A549 (cell line): ENCODE results near the gene DLGAP5. TPM values are rescaled to one million over a fixed set of nuclear protein-coding genes. Genes with fewer than 3 reads are reported as not detected.

Experiments
- ATAC-seq, 2 experiments: fragments of 200-7000 bp in 1 of 2; fragments of >200 bp in 1 of 2; cut with Nextera tagmentation in 1 of 2; cut with Tn5 transposase in 1 of 2; 3 replicates each; pipeline versions ENCODE4 v1.8.0 to v1.9.1; 2018 to 2020; ENCODE audit warnings: mild to moderate bottlenecking in 1 of 2, moderate library complexity in 1 of 2
- CTCF ChIA-PET: fragments of 300-600 bp; sonication (Branson Sonifier 250); formaldehyde crosslinking; extraction: SDS; loops from one replicate; lab custom pipeline; 2021; ENCODE audit warnings: antibody characterized with exemption, inconsistent platforms; lab: Yijun Ruan, JAX
- POLR2A ChIA-PET: fragments of 350-600 bp; formaldehyde crosslinking; extraction: SDS; loops from one replicate; lab custom pipeline; 2021; ENCODE audit warnings: antibody characterized with exemption, inconsistent platforms; lab: Yijun Ruan, JAX
- DNase-seq, 2 experiments: peaks; one replicate each; pipeline versions ENCODE4 v3.0.0 to v3.0.0-alpha.2; 2011 to 2016; ENCODE audit warnings: low read depth in 1 of 2, low spot score in 1 of 2
- FAIRE-seq: peaks from 2 replicates; lab custom pipeline; 2011; peaks lifted over from hg19 to GRCh38; lab: Jason Lieb, UNC
- H3K27ac ChIP-seq, 2 experiments: fragments of >200 bp; sonication (Bioruptor Twin); formaldehyde crosslinking; 3 replicates each; pipeline ENCODE4 v1.5.1; 2016 to 2017
- H3K4me1 ChIP-seq: fragments of >200 bp; sonication (Bioruptor Twin); formaldehyde crosslinking; 3 replicates; pipeline ENCODE4 v1.6.1; 2016
- H3K4me2 ChIP-seq: fragments of >200 bp; sonication (Bioruptor Twin); formaldehyde crosslinking; 3 replicates; pipeline ENCODE4 v1.6.1; 2016
- H3K4me3 ChIP-seq: fragments of >200 bp; sonication (Bioruptor Twin); formaldehyde crosslinking; 3 replicates; pipeline ENCODE4 v1.5.1; 2016
- H3K9me3 ChIP-seq: fragments of >200 bp; sonication (Bioruptor Twin); formaldehyde crosslinking; 3 replicates; pipeline ENCODE4 v1.6.1; 2016
- ATOH8 ChIP-seq: fragments of 250-450 bp; sonication (Bioruptor Pico); IDR thresholded peaks from 2 replicates; pipeline ENCODE4 v1.5.0; 2020; ENCODE audit warnings: low read depth, mild to moderate bottlenecking, moderate library complexity
- BHLHE40 ChIP-seq: IDR thresholded peaks from 2 replicates; pipeline ENCODE4 v1.6.1; 2012; ENCODE audit warnings: low read depth, low read length, inconsistent platforms
- CHD2 ChIP-seq: fragments of 150-350 bp; IDR thresholded peaks from 2 replicates; pipeline ENCODE4 v1.6.1; 2014; ENCODE audit warnings: low read length; ENCODE audit not compliant: partially characterized antibody
- CHD4 ChIP-seq: fragments of 200-600 bp; sonication (generic); IDR thresholded peaks from 2 replicates; pipeline ENCODE4 v1.6.1; 2016; ENCODE audit warnings: antibody characterized with exemption, mild to moderate bottlenecking, borderline replicate concordance
- ELK1 ChIP-seq: fragments of 150-350 bp; IDR thresholded peaks from 2 replicates; pipeline ENCODE4 v1.6.1; 2014; ENCODE audit warnings: low read depth, mild to moderate bottlenecking, low read length
- FOSL2 ChIP-seq, 2 experiments: fragments of 450-650 bp in 1 of 2; fragments of >200 bp in 1 of 2; sonication (Bioruptor Twin) in 1 of 2; formaldehyde crosslinking; IDR thresholded peaks; 2 replicates each; pipeline versions ENCODE4 v1.5.0 to v1.6.1; 2016 to 2020; ENCODE audit warnings: mild to moderate bottlenecking in 1 of 2, moderate library complexity in 1 of 2
- HEYL ChIP-seq: fragments of 250-450 bp; sonication (Bioruptor Pico); IDR thresholded peaks from 2 replicates; pipeline ENCODE4 v1.8.0; 2021; ENCODE audit warnings: mild to moderate bottlenecking, moderate library complexity
- HOXB13 ChIP-seq: fragments of 250-450 bp; sonication (Bioruptor Pico); IDR thresholded peaks from 2 replicates; pipeline ENCODE4 v1.5.0; 2020; ENCODE audit warnings: low read depth, mild to moderate bottlenecking, moderate library complexity
- HOXB5 ChIP-seq: fragments of 250-450 bp; sonication (Bioruptor Pico); IDR thresholded peaks from 2 replicates; pipeline ENCODE4 v1.5.0; 2020; ENCODE audit warnings: mild to moderate bottlenecking, moderate library complexity
- JUN ChIP-seq, 2 experiments: fragments of >200 bp; sonication (Bioruptor Twin); formaldehyde crosslinking; IDR thresholded peaks; 2 replicates in 1 of 2; 3 replicates in 1 of 2; pipeline ENCODE4 v1.6.1; 2016 to 2017
- MAX ChIP-seq: IDR thresholded peaks from 2 replicates; pipeline ENCODE4 v1.6.1; 2012
- MYC ChIP-seq: IDR thresholded peaks from 2 replicates; pipeline ENCODE4 v1.6.1; 2012; ENCODE audit warnings: mild to moderate bottlenecking, inconsistent platforms, low read length, improper control_type of control experiment, borderline replicate concordance
- NR3C1 ChIP-seq: fragments of >200 bp; sonication (Bioruptor Twin); formaldehyde crosslinking; IDR thresholded peaks from 3 replicates; pipeline ENCODE4 v1.6.1; 2017
- PHF8 ChIP-seq: fragments of 200-600 bp; sonication (generic); IDR thresholded peaks from 2 replicates; pipeline ENCODE4 v1.6.1; 2016; ENCODE audit warnings: low read depth, mild to moderate bottlenecking, antibody characterized with exemption, moderate library complexity, borderline replicate concordance
- POLR2A ChIP-seq: IDR thresholded peaks from 2 replicates; pipeline ENCODE4 v1.6.1; 2012; ENCODE audit warnings: mild to moderate bottlenecking, low read length
- RAD21 ChIP-seq, 2 experiments: fragments of >200 bp in 1 of 2; sonication (Bioruptor Twin) in 1 of 2; formaldehyde crosslinking in 1 of 2; IDR thresholded peaks in 1 of 2; conservative IDR thresholded peaks in 1 of 2; 2 replicates in 1 of 2; 3 replicates in 1 of 2; pipeline ENCODE4 v1.6.1; 2012 to 2018; ENCODE audit warnings: inconsistent platforms in 1 of 2
- RFX5 ChIP-seq: fragments of 450-650 bp; IDR thresholded peaks from 2 replicates; pipeline ENCODE4 v1.7.1; 2014; ENCODE audit warnings: antibody characterized with exemption, mild to moderate bottlenecking, moderate library complexity
- RNF2 ChIP-seq: fragments of 200-600 bp; sonication (generic); IDR thresholded peaks from 2 replicates; pipeline ENCODE4 v1.6.1; 2016; ENCODE audit warnings: low read depth, mild to moderate bottlenecking, antibody characterized with exemption, moderate library complexity, borderline replicate concordance
- SMC3 ChIP-seq: fragments of >200 bp; sonication (Bioruptor Twin); formaldehyde crosslinking; IDR thresholded peaks from 3 replicates; pipeline ENCODE4 v1.6.1; 2018; ENCODE audit warnings: inconsistent platforms
- TP53 ChIP-seq: fragments of 250-450 bp; sonication (Bioruptor Pico); IDR thresholded peaks from 2 replicates; pipeline ENCODE4 v1.5.0; 2021; ENCODE audit warnings: mild to moderate bottlenecking, moderate library complexity
- WGBS: methylation state at CpG from one replicate; pipeline ENCODE4 v1.1.6; 2017; ENCODE audit errors: missing lambda C conversion rate; 5-methylcytosine and 5-hydroxymethylcytosine counted together
- polyA plus RNA-seq, 4 experiments: library from polyadenylated mRNA; depleted of rRNA in 3 of 4; stranded (reverse); fragments of >200 nt; fragmentation: RNase III in 1 of 4; extraction: RNeasy Plus Mini Kit Qiagen cat#74134 plus additional on column Dnase treatment in 1 of 4; gene quantifications; 2 replicates in 3 of 4; 3 replicates in 1 of 4; pipeline ENCODE4 v1.2.3, GENCODE V29; 2011 to 2017
- TF ChIP-seq, protein P1 (sequence below): fragments of >200 bp; sonication (Bioruptor Twin); formaldehyde crosslinking; IDR thresholded peaks from 3 replicates; pipeline ENCODE4 v1.5.1; 2016
- TF ChIP-seq, protein P2 (sequence below): fragments of >200 bp; sonication (Bioruptor Twin); formaldehyde crosslinking; IDR thresholded peaks from 3 replicates; pipeline ENCODE4 v1.6.1; 2016

Gene DLGAP5
- polyA plus RNA-seq, 2 of the 4 experiments (the other 2 are of a cell fraction) = 46.1 to 46.6 TPM

DNA sequence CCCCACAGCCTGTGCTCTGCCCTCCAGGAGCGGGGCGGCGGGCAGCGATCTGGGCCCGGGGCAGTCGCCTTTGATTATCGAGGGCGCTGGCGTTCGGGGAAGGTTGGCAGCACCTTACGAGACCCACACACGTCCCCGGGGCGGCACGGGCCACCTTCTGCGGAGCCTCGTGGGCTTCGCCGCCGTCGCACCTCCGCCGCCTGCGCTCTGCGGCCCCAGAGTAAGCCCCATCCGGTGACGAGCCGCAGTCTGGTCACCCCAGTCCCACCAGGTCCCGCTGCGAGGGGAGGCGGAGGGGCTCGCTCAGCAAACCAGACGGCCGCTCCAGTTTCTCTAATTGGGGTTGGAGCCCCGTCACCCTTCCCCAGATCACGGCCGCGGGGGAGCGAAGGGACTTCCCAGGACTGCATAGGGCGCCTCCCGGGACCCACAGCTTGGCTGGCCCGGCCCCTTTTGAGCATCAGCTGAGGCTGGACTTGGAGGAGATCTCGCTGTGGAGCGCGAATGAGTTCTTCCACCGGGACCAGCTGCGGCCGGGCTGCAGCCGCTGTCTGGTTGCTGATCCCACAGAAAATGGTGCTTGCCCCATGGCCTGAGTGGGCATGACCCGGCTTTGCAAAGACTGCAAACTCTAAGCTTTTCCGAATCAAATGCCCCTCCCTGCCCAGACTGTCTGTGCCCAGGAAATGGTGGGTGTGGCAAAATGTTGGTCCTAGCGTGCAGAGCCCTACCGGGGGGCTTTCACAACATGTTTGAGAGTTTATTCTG lies 61.8 kb downstream of the DLGAP5 start (continued):
- no peak for TF ChIP-seq ELK1
- TF ChIP-seq, protein P1, sequence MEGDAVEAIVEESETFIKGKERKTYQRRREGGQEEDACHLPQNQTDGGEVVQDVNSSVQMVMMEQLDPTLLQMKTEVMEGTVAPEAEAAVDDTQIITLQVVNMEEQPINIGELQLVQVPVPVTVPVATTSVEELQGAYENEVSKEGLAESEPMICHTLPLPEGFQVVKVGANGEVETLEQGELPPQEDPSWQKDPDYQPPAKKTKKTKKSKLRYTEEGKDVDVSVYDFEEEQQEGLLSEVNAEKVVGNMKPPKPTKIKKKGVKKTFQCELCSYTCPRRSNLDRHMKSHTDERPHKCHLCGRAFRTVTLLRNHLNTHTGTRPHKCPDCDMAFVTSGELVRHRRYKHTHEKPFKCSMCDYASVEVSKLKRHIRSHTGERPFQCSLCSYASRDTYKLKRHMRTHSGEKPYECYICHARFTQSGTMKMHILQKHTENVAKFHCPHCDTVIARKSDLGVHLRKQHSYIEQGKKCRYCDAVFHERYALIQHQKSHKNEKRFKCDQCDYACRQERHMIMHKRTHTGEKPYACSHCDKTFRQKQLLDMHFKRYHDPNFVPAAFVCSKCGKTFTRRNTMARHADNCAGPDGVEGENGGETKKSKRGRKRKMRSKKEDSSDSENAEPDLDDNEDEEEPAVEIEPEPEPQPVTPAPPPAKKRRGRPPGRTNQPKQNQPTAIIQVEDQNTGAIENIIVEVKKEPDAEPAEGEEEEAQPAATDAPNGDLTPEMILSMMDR = no peak
- TF ChIP-seq HOXB5 = no peak
- TF ChIP-seq RFX5 = no peak
- TF ChIP-seq HOXB13 (CRISPR knock-in tag) = no peak
- no peak for TF ChIP-seq HEYL (CRISPR knock-in tag)
- TF ChIP-seq MAX = 0 out of 2 replicates have a peak, but pooled peaks have one; percentile 20
- TF ChIP-seq, all 56 proteins: peak for 7

DNA sequence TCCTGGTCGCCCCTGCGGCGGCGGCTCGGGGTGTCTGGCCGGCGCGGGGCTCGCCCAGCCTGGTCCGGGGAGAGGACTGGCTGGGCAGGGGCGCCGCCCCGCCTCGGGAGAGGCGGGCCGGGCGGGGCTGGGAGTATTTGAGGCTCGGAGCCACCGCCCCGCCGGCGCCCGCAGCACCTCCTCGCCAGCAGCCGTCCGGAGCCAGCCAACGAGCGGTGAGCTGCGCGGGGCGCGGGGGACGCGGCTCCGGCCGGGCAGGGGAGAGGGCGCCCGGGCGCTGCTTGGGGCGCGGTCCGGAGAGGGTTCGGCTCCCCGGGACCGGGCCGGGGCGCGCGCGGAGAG lies 62.3 kb downstream of the DLGAP5 start, which contains the start of gene LGALS3:
LGALS3 (plus strand) TSS at position 167 of the 342 bp plus-strand sequence. CDS start 8,122 bp downstream, outside the sequence.
- no peaks in the 10 kb centered on the region for H3K9me3 ChIP-seq
- peak; percentile 84 to 88 for ATAC-seq
- TF ChIP-seq RNF2 (no peak), NR3C1 (no peak), RAD21 (conservative IDR thresholded peaks at IDR 0.05 in 1 of 2, IDR thresholded peaks at IDR 0.05 in 1 of 2) (0 out of 5 replicates have a peak, but pooled peaks of 1 of the 2 experiments have one; percentile 9), CHD4 (no peak), MYC (peak; percentile 59; the same call in 1 of the 2 replicates), PHF8 (0 out of 2 replicates have a peak, but pooled peaks have one; percentile 17), SMC3 (0 out of 3 replicates have a peak, but pooled peaks have one; percentile 13), FOSL2 (IDR thresholded peaks at IDR 0.05) (no peak), FOSL2 (CRISPR knock-in tag; IDR thresholded peaks at IDR 0.05) (no peak), BHLHE40 (no peak), ATOH8 (CRISPR knock-in tag) (no peak), TP53 (no peak), CHD2 (no peak), MAX (no peak), JUN (IDR thresholded peaks at IDR 0.05) (peak; percentile 32 to 63; a peak in 2 of 5 replicates), POLR2A (peak; percentile 77), HEYL (CRISPR knock-in tag) (no peak)
- TF ChIP-seq, protein P2, sequence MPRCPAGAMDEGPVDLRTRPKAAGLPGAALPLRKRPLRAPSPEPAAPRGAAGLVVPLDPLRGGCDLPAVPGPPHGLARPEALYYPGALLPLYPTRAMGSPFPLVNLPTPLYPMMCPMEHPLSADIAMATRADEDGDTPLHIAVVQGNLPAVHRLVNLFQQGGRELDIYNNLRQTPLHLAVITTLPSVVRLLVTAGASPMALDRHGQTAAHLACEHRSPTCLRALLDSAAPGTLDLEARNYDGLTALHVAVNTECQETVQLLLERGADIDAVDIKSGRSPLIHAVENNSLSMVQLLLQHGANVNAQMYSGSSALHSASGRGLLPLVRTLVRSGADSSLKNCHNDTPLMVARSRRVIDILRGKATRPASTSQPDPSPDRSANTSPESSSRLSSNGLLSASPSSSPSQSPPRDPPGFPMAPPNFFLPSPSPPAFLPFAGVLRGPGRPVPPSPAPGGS = peak; percentile 89; the same call in 2 of the 3 replicates
- DNase-seq = peak; percentile 56 to 80
- H3K27ac ChIP-seq = peak within 1 kb of the TSS; percentile 76 to 93
- no CpG with 5 or more reads among the region's 50 CpGs for whole genome bisulfite sequencing
- peak within 1 kb of the TSS; percentile 68 for H3K4me2 ChIP-seq
- ChIA-PET POLR2A (interaction anchor here (0.7 to 3.6 kb wide), 9 partner anchors 9 to 78 kb away, joined by 3 to 63 read pairs (median 4); partner anchors contain the start of gene MAPK1IP1L), CTCF (interaction anchor here (0.9 to 1.8 kb wide), 4 partner anchors 12 to 78 kb away, joined by 3 to 7 read pairs (median 3); partner anchors contain the start of gene MAPK1IP1L)
- FAIRE-seq = no peak
- peak within 1 kb of the TSS; percentile 69 for H3K4me3 ChIP-seq
- peaks cover 19% of the 10 kb centered on the region for H3K4me1 ChIP-seq
